ENCODE measurements around the gene FAM222A.

- no peak for TF ChIP-seq CTCF (IDR thresholded peaks at IDR 0.05)
- TF ChIP-seq POLR2A (IDR thresholded peaks at IDR 0.05) = no peak
- TF ChIP-seq EP300 (IDR thresholded peaks at IDR 0.05; ENCODE audit: low read depth) = no peak
- no peak for TF ChIP-seq POLR2AphosphoS5 (IDR thresholded peaks at IDR 0.05)
These were observed 63.0 kb downstream of the FAM222A start for GRCh38 chr12:109776624-109777023.
